ENCODE measurements around the gene UBLCP1. TPM values are rescaled to one million over a fixed set of nuclear protein-coding genes. Genes with fewer than 3 reads are reported as not detected.

Gene UBLCP1, protein sequence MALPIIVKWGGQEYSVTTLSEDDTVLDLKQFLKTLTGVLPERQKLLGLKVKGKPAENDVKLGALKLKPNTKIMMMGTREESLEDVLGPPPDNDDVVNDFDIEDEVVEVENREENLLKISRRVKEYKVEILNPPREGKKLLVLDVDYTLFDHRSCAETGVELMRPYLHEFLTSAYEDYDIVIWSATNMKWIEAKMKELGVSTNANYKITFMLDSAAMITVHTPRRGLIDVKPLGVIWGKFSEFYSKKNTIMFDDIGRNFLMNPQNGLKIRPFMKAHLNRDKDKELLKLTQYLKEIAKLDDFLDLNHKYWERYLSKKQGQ
- total RNA-seq = 20.9 and 25.2 TPM in 2 replicates

DNA sequence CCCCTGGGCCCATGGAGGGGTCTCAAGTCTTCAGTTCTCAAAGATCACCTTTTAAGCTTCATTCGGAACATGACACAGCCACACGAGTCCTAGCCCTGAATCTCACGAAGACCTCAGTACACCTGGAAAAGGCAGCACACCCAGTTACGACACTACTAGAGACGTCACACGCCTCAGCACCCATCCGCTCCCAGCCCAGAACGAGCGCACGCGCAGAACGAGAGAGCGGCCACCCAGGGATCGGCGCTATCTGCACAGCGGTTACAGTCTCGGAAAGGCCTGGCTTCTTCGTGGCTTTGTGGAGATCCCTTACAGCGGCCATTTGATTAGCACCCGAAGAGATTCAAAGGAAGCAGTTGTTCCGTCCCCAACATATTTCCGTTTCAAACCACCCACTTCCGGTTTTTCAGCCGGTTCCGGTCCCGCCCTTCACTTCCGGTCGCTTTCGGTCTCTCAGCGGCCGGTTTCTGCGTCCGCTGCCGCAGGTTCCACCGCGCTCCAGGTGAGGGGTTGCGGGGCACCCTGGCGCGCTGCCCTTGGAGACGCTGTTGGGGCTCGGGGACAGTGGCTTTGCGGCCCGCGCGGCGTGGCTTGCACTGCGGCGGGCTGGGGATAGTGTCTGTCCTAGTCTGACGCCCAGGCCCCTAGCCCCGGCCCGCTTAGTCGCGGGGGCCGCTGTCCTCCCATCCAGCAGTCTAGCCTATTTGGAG lies at the start of gene UBLCP1:
Gene UBLCP1 (plus strand): TSS at position 432 of the 710 bp plus-strand sequence. CDS start 5,626 bp downstream, outside the sequence.

DNA sequence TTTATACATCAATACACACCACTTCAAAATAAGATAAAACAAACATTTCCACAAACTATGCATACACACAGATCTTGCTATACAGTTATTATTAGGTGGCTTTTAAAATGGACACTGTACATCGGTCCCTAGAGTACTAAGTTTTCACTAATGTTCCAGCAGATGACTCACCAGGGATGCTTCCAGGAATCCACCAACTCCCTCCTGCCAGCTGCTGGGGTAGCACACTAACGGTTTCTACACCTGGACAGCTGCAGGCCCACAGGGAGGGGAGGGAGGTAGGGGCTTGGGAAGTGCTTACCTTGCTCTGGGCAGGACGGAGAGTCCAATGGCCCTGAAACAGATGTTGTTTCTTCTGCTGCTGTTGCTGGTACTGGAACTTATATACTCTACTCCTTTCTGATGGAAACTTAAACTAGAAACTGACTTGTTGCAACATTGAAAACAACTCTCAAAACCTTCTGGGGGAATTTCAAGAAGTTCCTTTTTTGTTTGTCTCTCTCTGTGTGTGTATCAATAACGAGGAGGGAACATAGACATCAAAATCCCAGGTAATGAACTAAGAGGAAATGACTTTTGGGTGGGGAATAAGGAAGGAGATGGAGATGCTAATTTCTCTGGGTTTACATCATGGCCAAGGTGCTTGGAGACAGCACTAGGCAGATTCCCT lies 67.2 kb downstream of the UBLCP1 start, which contains the start of gene IL12B:
Gene IL12B (minus strand): TSS at position 357 of the 670 bp plus-strand sequence. CDS start 3,705 bp downstream, outside the sequence.

Other genes starting within 250 kb of the UBLCP1 start
- 2.4 and 2.9 TPM in 2 replicates for gene EBF1, start 163.4 kb upstream of the UBLCP1 start, total RNA-seq
- 40.3 and 51.8 TPM in 2 replicates for gene RNF145, start 53.7 kb upstream of the UBLCP1 start, total RNA-seq
- not detected in 2 replicates for gene IL12B, start 67.2 kb downstream of the UBLCP1 start, total RNA-seq

Measured in mammary microvascular endothelial cell (primary cell).